Prostate gland (tissue), 2 donors: ENCODE data around the gene UBTD2. TPM values are rescaled to one million over a fixed set of nuclear protein-coding genes. Genes with fewer than 3 reads are reported as not detected.

Experiments
- DNase-seq: peaks from one replicate; pipeline ENCODE4 v3.0.0-alpha.2; 2019; ENCODE audit warnings: low spot score
- H3K27ac ChIP-seq, 2 donors: fragments of 200-600 bp; sonication (generic); 2 replicates each; pipeline ENCODE4 v1.5.1; 2017 to 2019
- H3K27me3 ChIP-seq: fragments of 200-600 bp; sonication (generic); replicated peaks from 2 replicates; pipeline ENCODE4 v1.5.1; 2019; ENCODE audit not compliant: insufficient read depth
- H3K36me3 ChIP-seq, 2 donors: fragments of 200-600 bp; sonication (generic); 1 replicate in 1 of 2; 2 replicates in 1 of 2; pipeline versions ENCODE4 v1.5.1 to v1.8.1; 2017 to 2019
- H3K4me1 ChIP-seq: fragments of 200-600 bp; sonication (generic); replicated peaks from 2 replicates; pipeline ENCODE4 v1.5.1; 2019
- H3K4me3 ChIP-seq, 2 donors: fragments of 200-600 bp; sonication (generic); 2 replicates each; pipeline ENCODE4 v1.5.1; 2017 to 2019
- H3K9me3 ChIP-seq: fragments of 200-600 bp; sonication (generic); 2 replicates; pipeline ENCODE4 v1.5.1; 2017
- POLR2A ChIP-seq: fragments of 450-650 bp; IDR thresholded peaks from one replicate; pipeline ENCODE4 v1.6.1; 2016; ENCODE audit warnings: antibody characterized with exemption, mild to moderate bottlenecking
- POLR2AphosphoS5 ChIP-seq: sonication (generic); formaldehyde crosslinking; IDR thresholded peaks from one replicate; pipeline ENCODE4 v1.6.1; 2017; ENCODE audit warnings: antibody characterized with exemption
- WGBS: methylation state at CpG from one replicate; pipeline ENCODE4 v1.1.5; 2018; 5-methylcytosine and 5-hydroxymethylcytosine counted together
- intact Hi-C: fragments of 100-400 bp; cut with DNase I; formaldehyde crosslinking; loops from one replicate; pipeline ENCODE4 v1.14.2; 2022
- total RNA-seq, 2 donors: library from RNA; depleted of rRNA; stranded (reverse); fragments of >200 nt; gene quantifications; one replicate each; pipeline ENCODE4 v1.1.0, GENCODE V29; 2016
- TF ChIP-seq, protein P1 (sequence below), 4 experiments: fragments of 200-600 bp in 2 of 4; fragments of 450-650 bp in 2 of 4; sonication (generic) in 2 of 4; IDR thresholded peaks; 1 replicate in 3 of 4; 2 replicates in 1 of 4; pipeline ENCODE4 v1.5.1; 2016 to 2019; ENCODE audit warnings: antibody characterized with exemption in 4 of 4, mild to moderate bottlenecking in 2 of 4, moderate library complexity in 2 of 4

The UBTD2 gene
- total RNA-seq, 2 donors from 2014 or later = 14.3 to 28.2 TPM

DNA sequence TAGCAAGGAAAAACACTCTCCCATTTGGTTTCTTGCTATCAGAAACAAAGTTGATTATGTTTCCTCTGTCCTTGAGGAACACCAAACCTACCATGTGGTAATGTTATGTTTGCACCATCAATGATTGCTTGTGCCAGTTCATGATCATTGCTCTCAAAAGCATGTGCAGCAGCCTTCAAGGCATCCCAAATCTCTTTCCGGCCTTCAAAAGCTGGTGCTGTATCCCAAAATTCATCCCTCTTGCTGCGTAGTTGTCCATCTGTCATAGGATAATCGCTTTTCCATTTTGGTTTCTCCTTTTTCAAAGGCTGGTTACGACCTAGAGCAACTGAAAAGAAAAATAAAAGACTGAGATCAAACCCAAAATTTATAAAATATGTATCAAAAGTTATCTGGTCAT is 49.5 kb downstream of the UBTD2 start:
- Histone ChIP-seq H3K4me3 (no peak overlapping the region), H3K9me3 (no peaks in the 10 kb centered on the region), H3K36me3 (no peaks in the 10 kb centered on the region), H3K4me1 (no peaks in the 10 kb centered on the region), H3K27ac (no peak overlapping the region), H3K27me3 (no peaks in the 10 kb centered on the region)
- TF ChIP-seq POLR2A (no peak), POLR2AphosphoS5 (no peak)
- TF ChIP-seq, protein P1, sequence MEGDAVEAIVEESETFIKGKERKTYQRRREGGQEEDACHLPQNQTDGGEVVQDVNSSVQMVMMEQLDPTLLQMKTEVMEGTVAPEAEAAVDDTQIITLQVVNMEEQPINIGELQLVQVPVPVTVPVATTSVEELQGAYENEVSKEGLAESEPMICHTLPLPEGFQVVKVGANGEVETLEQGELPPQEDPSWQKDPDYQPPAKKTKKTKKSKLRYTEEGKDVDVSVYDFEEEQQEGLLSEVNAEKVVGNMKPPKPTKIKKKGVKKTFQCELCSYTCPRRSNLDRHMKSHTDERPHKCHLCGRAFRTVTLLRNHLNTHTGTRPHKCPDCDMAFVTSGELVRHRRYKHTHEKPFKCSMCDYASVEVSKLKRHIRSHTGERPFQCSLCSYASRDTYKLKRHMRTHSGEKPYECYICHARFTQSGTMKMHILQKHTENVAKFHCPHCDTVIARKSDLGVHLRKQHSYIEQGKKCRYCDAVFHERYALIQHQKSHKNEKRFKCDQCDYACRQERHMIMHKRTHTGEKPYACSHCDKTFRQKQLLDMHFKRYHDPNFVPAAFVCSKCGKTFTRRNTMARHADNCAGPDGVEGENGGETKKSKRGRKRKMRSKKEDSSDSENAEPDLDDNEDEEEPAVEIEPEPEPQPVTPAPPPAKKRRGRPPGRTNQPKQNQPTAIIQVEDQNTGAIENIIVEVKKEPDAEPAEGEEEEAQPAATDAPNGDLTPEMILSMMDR (IDR thresholded peaks at IDR 0.05) = no peak
- DNase-seq = no peak
- 98% methylated on average over 4 of the region's 4 CpGs for WGBS
- intact Hi-C loops = no loop called here

DNA sequence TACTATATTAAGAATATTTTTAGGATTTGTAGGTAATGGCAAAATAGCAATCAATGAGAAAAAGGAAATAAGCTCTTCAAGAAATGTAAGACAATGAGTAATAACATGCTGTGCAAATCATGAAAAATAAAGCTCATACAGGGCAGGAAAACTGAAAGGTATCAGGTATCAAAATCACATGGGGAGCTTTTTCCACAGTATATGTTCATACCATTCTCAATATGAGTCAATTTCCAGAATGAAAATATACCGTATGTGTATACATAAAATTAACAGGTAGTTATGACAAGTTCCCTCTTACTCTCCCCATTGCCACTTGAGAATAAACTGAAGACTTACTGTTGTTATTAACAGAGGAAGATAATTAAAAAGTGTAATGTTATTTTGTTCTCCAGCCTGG is 53.7 kb downstream of the UBTD2 start:
- no peak for DNase-seq
- H3K36me3 ChIP-seq = no peaks in the 10 kb centered on the region
- TF ChIP-seq, protein P1 (IDR thresholded peaks at IDR 0.05) = no peak
- TF ChIP-seq POLR2A (no peak), POLR2AphosphoS5 (no peak)
- H3K27ac ChIP-seq = no peak overlapping the region
- intact Hi-C loops = no loop called here
- H3K27me3 ChIP-seq = no peaks in the 10 kb centered on the region
- 95% methylated on average over 1 of the region's 1 CpG for WGBS
- no peak overlapping the region for H3K4me3 ChIP-seq
- no peaks in the 10 kb centered on the region for H3K9me3 ChIP-seq
- no peaks in the 10 kb centered on the region for H3K4me1 ChIP-seq

DNA sequence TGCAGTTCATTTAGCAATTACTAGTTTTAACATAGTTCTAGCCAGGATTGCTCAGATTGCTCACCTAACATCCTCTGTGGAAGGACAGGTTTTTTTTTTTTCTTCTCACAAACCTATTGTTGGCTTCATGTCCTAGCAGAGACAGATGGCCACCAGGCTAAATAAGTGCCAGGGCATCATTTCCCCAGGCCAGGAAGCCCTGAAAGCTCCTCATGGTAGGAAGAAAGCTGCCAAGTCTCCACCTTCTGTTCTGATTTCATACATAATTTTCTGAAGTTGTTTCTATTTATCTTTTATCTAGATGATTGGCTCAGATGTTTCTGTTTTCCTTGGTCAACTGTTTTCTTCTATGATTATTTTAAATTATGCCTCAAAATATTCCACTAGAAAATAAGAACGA is 58.6 kb downstream of the UBTD2 start:
- no peak overlapping the region for H3K4me3 ChIP-seq
- no peaks in the 10 kb centered on the region for H3K4me1 ChIP-seq
- intact Hi-C loops = no loop called here
- no peaks in the 10 kb centered on the region for H3K9me3 ChIP-seq
- no peaks in the 10 kb centered on the region for H3K36me3 ChIP-seq
- no peak overlapping the region for H3K27ac ChIP-seq
- TF ChIP-seq POLR2AphosphoS5 = no peak
- 81% methylated on average over 1 of the region's 1 CpG for WGBS
- H3K27me3 ChIP-seq = no peaks in the 10 kb centered on the region
- no peak for DNase-seq

DNA sequence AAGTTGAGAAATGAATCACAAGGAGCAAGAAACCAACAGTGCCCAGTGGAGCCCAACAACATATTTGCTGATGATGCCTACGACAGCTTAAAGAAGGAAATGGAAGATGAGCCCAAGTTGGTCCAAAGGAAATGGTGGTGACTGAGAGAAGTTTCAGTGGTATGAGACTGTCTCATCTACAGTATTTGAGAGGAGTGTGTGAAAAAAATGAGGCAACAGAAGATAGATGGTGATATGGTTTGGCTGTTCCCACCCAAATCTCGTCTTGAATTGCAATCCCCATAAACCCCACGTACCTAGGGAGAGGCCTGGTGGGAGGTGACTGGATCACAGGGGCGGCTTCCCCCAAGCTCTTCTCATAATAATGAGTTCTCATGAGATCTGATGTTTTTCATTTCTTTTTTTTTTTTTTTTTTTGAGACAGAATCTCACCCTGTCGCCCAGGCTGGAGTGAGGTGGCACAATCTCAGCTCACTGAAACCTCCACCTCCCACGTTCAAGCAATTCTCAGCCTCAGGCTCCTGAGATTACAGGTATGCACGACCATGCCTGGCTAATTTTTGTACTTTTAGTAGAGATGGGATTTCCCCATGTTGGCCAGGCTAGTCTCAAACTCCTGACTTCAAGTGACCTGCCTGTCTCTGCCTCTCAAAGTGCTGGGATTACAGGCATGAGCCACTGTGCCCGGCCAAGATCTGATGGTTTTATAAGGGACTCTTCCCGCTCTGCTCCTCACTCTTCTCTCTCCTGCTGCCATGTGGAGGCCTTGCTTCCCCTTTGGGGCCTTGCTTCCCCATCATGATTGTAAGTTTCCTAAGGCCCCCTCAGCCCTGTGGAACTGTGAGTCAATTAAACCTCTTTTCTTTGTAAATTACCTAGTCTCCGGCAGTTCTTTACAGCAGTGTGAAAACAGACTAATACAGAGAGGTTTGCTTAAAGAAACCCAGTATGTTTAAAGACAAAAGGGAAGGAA is 59.4 kb downstream of the UBTD2 start:
- no peaks in the 10 kb centered on the region for H3K9me3 ChIP-seq
- no peaks in the 10 kb centered on the region for H3K36me3 ChIP-seq
- intact Hi-C loops = no loop called here
- H3K4me3 ChIP-seq = no peak overlapping the region
- no peaks in the 10 kb centered on the region for H3K27me3 ChIP-seq
- no peak overlapping the region for H3K27ac ChIP-seq
- 87% methylated on average over 10 of the region's 10 CpGs for WGBS
- H3K4me1 ChIP-seq = no peaks in the 10 kb centered on the region
- TF ChIP-seq POLR2AphosphoS5 (no peak), POLR2A (no peak)
- TF ChIP-seq, protein P1 (IDR thresholded peaks at IDR 0.05) = no peak
- DNase-seq = no peak

DNA sequence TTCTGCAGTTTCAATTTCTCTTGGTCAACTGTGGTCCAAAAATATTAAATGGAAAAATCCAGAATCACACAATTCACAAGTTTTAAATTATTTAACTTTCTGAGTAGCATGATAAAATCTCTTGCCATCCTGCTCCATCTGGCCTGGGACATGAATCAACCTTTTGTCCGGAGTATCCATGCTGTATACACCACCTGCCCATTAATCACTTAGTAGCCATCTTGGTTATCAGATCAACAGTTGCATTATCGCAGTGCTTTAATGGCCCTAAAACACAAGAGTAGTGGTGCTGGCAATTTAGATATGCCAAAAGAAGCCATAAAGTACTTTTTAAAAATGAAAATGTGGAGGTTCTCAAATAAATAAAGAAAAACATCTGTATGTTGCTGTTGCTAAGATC is 64.3 kb downstream of the UBTD2 start:
- TF ChIP-seq POLR2A = no peak
- TF ChIP-seq, protein P1 (IDR thresholded peaks at IDR 0.05) = no peak
- no peak for TF ChIP-seq POLR2AphosphoS5
- H3K36me3 ChIP-seq = no peaks in the 10 kb centered on the region
- H3K27ac ChIP-seq = no peak overlapping the region
- intact Hi-C loops = no loop called here
- 52% methylated on average over 2 of the region's 2 CpGs for WGBS
- DNase-seq = no peak
- H3K4me1 ChIP-seq = no peaks in the 10 kb centered on the region
- no peaks in the 10 kb centered on the region for H3K27me3 ChIP-seq
- no peaks in the 10 kb centered on the region for H3K9me3 ChIP-seq
- no peak overlapping the region for H3K4me3 ChIP-seq
